ENCODE measurements around the gene CD81.

DNA sequence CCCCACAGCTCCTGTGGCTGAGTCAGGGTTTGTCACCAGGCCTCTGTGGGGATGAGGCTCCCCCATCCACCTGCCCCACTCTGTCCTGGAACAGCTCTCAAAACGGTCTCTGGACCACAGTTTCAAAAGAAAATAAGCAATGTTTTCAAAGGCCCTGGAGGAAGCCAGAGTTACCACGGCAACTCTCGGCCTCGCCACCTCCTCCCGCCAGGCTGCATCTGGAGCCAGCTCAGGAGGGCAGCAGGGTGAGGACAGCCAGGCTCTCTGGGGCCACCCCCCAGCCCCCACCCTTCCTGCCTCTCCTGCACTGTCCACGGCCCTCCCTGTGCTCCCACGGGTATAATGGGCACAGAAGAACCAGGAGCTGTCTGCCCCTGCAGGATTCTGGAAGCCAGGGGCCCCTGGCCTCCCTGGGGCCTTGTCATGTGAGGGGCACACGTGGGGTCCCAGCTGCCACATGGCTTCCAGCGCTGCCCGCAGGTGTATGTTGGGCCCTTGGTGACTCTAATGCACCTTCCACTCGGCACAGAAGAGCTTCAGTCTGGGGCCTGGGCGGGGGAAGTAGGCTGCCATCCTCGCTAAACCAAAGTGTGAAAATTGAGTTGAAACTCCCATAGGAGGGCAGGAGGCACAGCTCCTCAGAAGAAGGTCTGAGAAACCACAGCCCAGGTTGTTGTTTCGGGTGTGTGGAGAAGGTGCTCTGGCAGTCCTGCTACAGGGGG is 10.3 kb downstream of the CD81 start:
- no peak for TF ChIP-seq POLR2A (IDR thresholded peaks at IDR 0.05)
- TF ChIP-seq, protein P1, sequence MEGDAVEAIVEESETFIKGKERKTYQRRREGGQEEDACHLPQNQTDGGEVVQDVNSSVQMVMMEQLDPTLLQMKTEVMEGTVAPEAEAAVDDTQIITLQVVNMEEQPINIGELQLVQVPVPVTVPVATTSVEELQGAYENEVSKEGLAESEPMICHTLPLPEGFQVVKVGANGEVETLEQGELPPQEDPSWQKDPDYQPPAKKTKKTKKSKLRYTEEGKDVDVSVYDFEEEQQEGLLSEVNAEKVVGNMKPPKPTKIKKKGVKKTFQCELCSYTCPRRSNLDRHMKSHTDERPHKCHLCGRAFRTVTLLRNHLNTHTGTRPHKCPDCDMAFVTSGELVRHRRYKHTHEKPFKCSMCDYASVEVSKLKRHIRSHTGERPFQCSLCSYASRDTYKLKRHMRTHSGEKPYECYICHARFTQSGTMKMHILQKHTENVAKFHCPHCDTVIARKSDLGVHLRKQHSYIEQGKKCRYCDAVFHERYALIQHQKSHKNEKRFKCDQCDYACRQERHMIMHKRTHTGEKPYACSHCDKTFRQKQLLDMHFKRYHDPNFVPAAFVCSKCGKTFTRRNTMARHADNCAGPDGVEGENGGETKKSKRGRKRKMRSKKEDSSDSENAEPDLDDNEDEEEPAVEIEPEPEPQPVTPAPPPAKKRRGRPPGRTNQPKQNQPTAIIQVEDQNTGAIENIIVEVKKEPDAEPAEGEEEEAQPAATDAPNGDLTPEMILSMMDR (IDR thresholded peaks at IDR 0.05), result no peak

All from thyroid gland (tissue), 4 donors.